Measurements from ENCODE around the gene PPP6R2.

DNA sequence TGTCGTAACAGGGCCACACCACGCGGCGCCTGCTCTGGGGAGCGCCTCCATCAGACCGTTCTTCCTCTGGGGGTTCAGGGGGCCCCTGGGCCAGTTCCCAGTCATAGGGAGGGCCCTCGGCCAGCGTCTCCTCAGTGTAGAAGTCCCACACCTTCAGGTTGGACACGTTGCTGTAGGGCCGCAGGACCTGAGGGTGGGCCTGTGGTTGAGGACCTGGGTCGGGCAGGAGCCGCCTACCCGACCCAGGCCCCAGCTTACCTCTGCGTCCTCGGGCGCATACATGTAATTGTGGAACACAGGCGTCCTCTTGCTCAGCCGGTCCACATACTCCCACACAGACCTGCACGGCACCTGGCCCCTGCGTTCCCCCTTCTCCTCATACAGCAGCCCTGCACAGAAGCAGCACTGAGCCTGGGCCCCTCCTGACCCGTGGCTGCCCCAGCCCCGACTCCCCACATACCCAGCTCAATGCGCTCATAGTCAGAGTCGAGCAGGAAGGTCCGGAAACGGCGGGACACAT, 111.5 kb downstream of the PPP6R2 start:
- TF ChIP-seq, protein P1, sequence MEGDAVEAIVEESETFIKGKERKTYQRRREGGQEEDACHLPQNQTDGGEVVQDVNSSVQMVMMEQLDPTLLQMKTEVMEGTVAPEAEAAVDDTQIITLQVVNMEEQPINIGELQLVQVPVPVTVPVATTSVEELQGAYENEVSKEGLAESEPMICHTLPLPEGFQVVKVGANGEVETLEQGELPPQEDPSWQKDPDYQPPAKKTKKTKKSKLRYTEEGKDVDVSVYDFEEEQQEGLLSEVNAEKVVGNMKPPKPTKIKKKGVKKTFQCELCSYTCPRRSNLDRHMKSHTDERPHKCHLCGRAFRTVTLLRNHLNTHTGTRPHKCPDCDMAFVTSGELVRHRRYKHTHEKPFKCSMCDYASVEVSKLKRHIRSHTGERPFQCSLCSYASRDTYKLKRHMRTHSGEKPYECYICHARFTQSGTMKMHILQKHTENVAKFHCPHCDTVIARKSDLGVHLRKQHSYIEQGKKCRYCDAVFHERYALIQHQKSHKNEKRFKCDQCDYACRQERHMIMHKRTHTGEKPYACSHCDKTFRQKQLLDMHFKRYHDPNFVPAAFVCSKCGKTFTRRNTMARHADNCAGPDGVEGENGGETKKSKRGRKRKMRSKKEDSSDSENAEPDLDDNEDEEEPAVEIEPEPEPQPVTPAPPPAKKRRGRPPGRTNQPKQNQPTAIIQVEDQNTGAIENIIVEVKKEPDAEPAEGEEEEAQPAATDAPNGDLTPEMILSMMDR (IDR thresholded peaks at IDR 0.05) = no peak
- no peak for TF ChIP-seq POLR2AphosphoS5 (IDR thresholded peaks at IDR 0.05)
